Tibial nerve (tissue), 4 donors: Measurements from ENCODE around the gene HID1.

Source experiments
- EP300 ChIP-seq, 2 donors: sonication (generic); formaldehyde crosslinking; IDR thresholded peaks; one replicate each; pipeline ENCODE4 v1.6.1; 2017; ENCODE audit warnings: antibody characterized with exemption in 2 of 2, mild to moderate bottlenecking in 1 of 2
- POLR2A ChIP-seq, 2 donors: fragments of 450-650 bp; IDR thresholded peaks; one replicate each; pipeline ENCODE4 v1.6.1; 2017; ENCODE audit warnings: antibody characterized with exemption in 2 of 2, mild to moderate bottlenecking in 2 of 2, moderate library complexity in 2 of 2
- TF ChIP-seq, protein P1 (sequence below), 5 experiments: fragments of 200-600 bp in 3 of 5; fragments of 450-650 bp in 2 of 5; sonication (generic) in 3 of 5; IDR thresholded peaks; one replicate each; pipeline ENCODE4 v1.5.1; 2016 to 2019; ENCODE audit warnings: antibody characterized with exemption in 5 of 5, mild to moderate bottlenecking in 3 of 5, moderate library complexity in 2 of 5

DNA sequence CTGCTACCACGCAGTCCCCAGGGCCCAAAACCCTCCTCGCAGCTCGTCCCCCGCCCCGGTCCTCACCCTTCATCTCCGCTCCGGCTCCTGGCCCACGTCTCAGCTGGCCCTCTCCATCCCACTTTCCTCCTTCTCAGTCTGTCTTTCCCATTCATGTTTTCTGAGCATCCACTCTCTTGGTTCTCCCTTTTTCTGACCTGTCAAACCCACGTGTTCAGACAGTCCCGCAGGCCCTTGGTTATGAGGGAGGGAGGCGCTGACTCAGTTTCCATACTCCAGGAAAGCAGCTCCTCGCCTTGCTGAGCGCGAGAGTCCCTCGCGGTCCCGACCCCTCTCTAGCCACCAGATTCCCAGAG lies 392 bp upstream of the HID1 start:
- TF ChIP-seq, protein P1, sequence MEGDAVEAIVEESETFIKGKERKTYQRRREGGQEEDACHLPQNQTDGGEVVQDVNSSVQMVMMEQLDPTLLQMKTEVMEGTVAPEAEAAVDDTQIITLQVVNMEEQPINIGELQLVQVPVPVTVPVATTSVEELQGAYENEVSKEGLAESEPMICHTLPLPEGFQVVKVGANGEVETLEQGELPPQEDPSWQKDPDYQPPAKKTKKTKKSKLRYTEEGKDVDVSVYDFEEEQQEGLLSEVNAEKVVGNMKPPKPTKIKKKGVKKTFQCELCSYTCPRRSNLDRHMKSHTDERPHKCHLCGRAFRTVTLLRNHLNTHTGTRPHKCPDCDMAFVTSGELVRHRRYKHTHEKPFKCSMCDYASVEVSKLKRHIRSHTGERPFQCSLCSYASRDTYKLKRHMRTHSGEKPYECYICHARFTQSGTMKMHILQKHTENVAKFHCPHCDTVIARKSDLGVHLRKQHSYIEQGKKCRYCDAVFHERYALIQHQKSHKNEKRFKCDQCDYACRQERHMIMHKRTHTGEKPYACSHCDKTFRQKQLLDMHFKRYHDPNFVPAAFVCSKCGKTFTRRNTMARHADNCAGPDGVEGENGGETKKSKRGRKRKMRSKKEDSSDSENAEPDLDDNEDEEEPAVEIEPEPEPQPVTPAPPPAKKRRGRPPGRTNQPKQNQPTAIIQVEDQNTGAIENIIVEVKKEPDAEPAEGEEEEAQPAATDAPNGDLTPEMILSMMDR (IDR thresholded peaks at IDR 0.05) = no peak
- TF ChIP-seq EP300 (IDR thresholded peaks at IDR 0.05) (no peak), POLR2A (IDR thresholded peaks at IDR 0.05) (no peak)
